CMK (cell line): ENCODE measurements around the gene KCNK10.
"Not testable (repeated sequence)": the region's sequence is repeated elsewhere in the genome, so short reads cannot be mapped to it uniquely, and the experiment has no call there.

ENCODE experiments used
- DNase-seq: peaks from one replicate; pipeline ENCODE4 v3.0.0-alpha.2; 2010; ENCODE audit warnings: low read depth

The KCNK10 gene

GRCh38 chr14:88269806-88270420 lies 53.2 kb downstream of the KCNK10 start:
- no peak for DNase-seq

DNA sequence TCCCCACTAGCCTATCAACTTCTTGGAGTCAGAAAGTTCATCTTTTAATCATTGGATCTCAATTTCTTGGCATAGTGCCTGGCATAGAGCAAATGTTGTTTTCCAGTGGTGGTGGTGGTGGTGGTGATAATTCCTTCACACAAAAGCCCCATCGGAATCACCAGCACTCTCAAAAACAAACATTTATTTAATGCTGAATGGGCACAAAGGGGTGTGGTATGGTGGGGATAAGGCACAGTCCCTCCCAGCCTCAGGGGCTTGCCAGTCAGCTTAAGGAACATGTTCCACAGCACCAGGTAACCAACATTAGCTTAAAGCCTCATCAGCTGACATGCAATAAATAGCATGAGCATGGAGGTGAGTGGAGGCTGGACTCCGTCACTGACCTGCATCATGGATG lies 56.6 kb downstream of the KCNK10 start:
- DNase-seq: no peak

DNA sequence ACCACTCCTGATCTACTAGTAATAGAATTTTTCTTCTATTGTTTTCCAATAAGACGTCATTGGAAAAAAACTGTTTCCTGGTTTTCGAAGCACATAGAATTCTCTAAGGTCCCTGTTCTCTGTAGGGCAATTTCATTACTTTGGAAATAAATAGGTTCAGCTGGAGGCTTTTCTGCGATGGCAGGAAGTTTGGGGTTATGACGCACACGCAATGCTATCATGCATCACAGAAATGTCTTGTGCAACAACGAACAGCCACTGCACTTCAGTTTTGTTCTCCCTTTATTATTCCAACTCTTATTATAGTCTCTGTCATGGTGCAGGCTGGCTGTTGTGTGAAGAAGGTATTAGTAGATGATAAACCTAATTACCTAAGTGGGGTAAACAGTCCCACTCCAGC lies 59.0 kb downstream of the KCNK10 start:
- DNase-seq: no peak

DNA sequence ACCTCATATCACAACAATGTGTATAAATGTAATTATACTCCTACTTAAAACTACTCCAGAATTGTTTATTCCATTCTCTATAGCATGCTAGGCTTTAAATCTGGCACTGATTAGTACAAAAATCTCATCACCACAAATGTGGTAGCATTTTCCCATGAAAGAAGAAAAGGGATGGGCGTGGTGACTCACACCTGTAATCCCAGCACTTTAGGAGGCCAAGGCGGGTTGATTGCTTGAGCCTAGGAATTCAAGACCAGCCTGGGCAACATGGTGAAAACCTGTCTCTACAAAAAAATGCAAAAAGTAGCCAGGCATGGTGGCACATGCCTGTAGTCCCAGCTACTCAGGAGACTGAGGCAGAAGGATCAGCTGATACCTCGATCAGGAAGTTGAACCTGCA lies 61.8 kb downstream of the KCNK10 start:
- DNase-seq: not testable (repeated sequence)

GRCh38 chr14:88258021-88258420 lies 65.0 kb downstream of the KCNK10 start:
- no peak for DNase-seq

- DNase-seq: no peak
Measured at GRCh38 chr14:88256997-88257950, 65.8 kb downstream of the KCNK10 start.

- no peak for DNase-seq
Measured at GRCh38 chr14:88255798-88256197, 67.3 kb downstream of the KCNK10 start.

GRCh38 chr14:88255196-88255595 lies 67.9 kb downstream of the KCNK10 start:
- DNase-seq: no peak

DNA sequence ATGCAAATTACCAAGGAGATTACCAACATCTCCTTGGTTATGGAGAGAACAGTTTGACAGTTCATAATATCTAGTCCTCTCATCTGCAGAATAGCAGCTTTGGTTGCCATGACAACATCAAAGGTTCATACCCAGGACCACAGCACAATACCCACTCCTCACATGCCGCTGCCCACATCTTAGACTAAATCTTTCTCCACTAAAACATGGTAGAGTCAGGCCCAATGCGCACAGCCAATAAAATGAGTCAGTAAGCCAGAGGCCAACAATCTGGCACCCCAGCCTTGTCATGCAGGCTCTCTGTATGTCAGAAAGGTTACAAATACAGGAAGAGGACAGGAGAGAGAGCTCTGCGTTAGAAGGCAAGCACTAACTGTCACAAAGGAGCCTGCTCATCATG lies 70.6 kb downstream of the KCNK10 start:
- DNase-seq: no peak

GRCh38 chr14:88251650-88252049 lies 71.4 kb downstream of the KCNK10 start:
- no peak for DNase-seq

DNA sequence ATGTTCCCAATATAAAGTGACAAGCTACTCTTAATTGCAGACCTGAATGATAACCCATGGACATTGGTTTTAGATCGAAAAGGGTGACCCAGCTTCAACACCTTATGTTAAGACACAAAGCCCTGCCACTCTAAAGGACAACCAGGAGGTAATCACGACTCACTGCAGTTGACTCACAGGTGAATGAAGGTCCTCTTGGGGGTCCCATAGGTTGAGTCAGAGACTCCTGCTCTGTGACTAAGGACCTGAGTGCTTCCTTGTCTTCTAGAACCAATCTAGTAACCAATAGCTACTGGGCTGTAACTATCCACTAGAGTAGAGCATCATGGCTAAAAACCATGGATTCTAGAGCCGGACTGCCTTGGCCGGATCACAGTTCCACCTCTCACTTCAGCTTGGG lies 73.8 kb downstream of the KCNK10 start:
- DNase-seq: no peak

GRCh38 chr14:88248606-88249005 lies 74.5 kb downstream of the KCNK10 start:
- no peak for DNase-seq

DNA sequence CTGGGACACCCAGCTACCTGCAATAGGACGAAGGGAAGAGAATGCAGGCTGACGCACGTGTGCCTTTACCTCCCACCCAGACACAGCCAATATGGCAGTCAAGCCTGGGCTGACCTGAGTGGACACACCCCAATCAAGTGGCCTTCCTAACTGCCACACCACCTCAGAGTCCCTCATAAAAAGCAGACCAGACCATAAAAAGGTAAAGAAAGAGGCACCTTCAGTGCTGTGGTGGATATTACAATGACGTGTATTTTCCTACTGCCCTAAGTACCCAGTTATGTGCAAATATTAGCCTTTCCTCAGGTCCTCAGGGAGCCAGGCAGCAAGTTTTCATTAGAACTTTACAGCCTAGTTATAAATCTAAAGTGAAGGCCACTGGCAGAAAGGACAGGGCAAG lies 75.8 kb downstream of the KCNK10 start:
- DNase-seq: no peak

- no peak for DNase-seq
Measured at GRCh38 chr14:88245321-88245720, 77.7 kb downstream of the KCNK10 start.

- DNase-seq: no peak
Measured at GRCh38 chr14:88243946-88244345, 79.1 kb downstream of the KCNK10 start.

DNA sequence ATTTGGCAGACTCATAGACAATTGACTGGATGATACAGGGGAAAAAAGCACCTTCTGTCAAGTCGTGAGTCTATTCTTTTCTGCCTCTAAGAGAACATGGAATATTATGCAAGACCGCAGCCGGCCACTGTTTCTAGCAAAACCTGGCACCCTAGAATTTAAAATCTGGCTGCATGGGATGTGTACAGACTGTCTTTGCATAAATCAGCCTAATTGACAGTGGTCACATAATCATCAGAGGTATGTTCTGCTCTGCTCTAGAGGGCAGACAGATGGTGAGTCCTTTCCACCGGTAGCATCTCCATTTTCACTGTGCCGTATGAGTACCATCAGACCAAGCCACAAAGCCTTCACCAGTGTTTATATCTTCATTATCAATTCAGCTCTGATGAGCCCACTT lies 80.6 kb downstream of the KCNK10 start:
- no peak for DNase-seq

DNA sequence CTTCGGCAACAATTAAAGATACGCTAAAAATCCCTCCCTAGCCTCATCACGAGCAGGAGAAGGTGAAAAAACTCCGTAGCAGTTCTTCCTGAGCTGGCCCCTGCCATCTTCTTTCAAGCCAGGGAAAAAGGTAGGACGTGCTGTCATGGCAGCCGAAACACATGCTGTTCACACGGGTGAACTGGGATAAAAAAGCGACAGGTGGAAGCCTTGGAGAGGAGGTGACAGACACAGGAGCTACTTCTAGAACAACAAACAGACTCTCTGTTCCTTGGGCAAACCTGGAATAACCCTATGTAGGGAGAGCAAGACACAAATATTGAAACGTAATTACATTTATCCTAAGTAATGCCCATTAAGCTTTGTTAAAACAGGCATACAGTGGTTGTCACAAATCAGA lies 81.3 kb downstream of the KCNK10 start:
- no peak for DNase-seq

DNA sequence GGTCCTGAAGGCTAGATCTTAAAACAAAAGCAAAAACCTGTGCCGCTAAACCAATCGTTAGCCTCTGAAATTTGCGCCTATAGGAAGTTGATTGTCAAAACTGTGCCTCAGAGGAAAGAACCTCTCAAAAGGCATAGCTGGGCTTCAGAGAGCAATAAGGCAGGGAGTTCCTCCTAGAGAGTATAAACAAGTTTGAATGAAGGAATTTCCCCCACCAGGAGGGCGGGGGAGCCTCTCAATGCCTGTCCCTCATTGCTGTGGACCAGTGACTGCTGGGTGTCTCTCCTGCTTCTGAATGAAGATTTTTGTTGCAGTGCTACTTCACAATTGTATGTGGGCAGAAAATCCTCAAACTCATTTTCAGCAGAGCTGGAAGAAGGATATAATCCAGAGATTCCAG lies 88.6 kb downstream of the KCNK10 start:
- no peak for DNase-seq

- no peak for DNase-seq
Measured at GRCh38 chr14:88233915-88234314, 89.2 kb downstream of the KCNK10 start.

GRCh38 chr14:88232771-88233170 lies 90.3 kb downstream of the KCNK10 start:
- DNase-seq: no peak

GRCh38 chr14:88231603-88232002 lies 91.5 kb downstream of the KCNK10 start:
- no peak for DNase-seq

- DNase-seq: no peak
Measured at GRCh38 chr14:88229428-88229827, 93.6 kb downstream of the KCNK10 start.

- no peak for DNase-seq
Measured at GRCh38 chr14:88228522-88229236, 94.4 kb downstream of the KCNK10 start.
